Panc1 (cell line): ENCODE data around the gene MRPL42. TPM values are rescaled to one million over a fixed set of nuclear protein-coding genes. Genes with fewer than 3 reads are reported as not detected.

ENCODE experiments used
- ATAC-seq: fragments of 200-7000 bp; cut with Tn5 transposase; 2 replicates; pipeline ENCODE4 v1.9.1; 2020; ENCODE audit warnings: mild to moderate bottlenecking, moderate library complexity
- BruUV-seq: library from RNA; stranded (reverse); fragments of 400-500 nt; replicated peaks from 2 replicates; lab custom pipeline; 2021; lab: Mats Ljungman, UMichigan
- CTCF ChIA-PET: fragments of 300-600 bp; sonication (Branson Sonifier 250); formaldehyde crosslinking; loops from one replicate; lab custom pipeline; 2022; ENCODE audit warnings: antibody characterized with exemption; lab: Charles Lee
- POLR2A ChIA-PET: fragments of 300-600 bp; sonication (Branson Sonifier 250); formaldehyde crosslinking; loops from one replicate; lab custom pipeline; 2022; ENCODE audit warnings: antibody characterized with exemption; lab: Charles Lee
- DNase-seq: peaks from one replicate; pipeline ENCODE4 v3.0.0-alpha.2; 2010; ENCODE audit warnings: low read depth, low spot score
- H3K27ac ChIP-seq: 2 replicates; pipeline ENCODE4 v1.5.1; 2011; ENCODE audit warnings: mild to moderate bottlenecking, low read length, inconsistent platforms
- H3K27me3 ChIP-seq: fragments of 200-500 bp; sonication (Bioruptor generic); 2 replicates; pipeline ENCODE4 v1.6.0; 2014; ENCODE audit warnings: low read length, inconsistent platforms; ENCODE audit not compliant: control insufficient read depth, insufficient read depth
- H3K36me3 ChIP-seq: fragments of 200-500 bp; sonication (Bioruptor generic); 2 replicates; pipeline ENCODE4 v1.5.1; 2014; ENCODE audit warnings: inconsistent platforms, mild to moderate bottlenecking, low read length, moderate library complexity; ENCODE audit not compliant: control insufficient read depth, insufficient read depth
- H3K4me1 ChIP-seq: 2 replicates; pipeline ENCODE4 v1.5.1; 2011; ENCODE audit warnings: inconsistent platforms, mild to moderate bottlenecking, low read length, moderate library complexity; ENCODE audit not compliant: control insufficient read depth, insufficient read depth
- H3K4me3 ChIP-seq, 2 experiments: 2 replicates each; pipeline ENCODE4 v1.5.1; 2011 to 2012; ENCODE audit warnings: low read depth in 2 of 2, low read length in 2 of 2, mild to moderate bottlenecking in 2 of 2, inconsistent platforms in 1 of 2, moderate library complexity in 1 of 2
- H3K9me3 ChIP-seq: fragments of 200-500 bp; sonication (Bioruptor generic); 2 replicates; pipeline ENCODE4 v1.5.1; 2014; ENCODE audit warnings: low read depth, mild to moderate bottlenecking, inconsistent platforms, low read length, moderate library complexity; ENCODE audit not compliant: control insufficient read depth, insufficient read depth
- POLR2AphosphoS5 ChIP-seq: IDR thresholded peaks from 2 replicates; pipeline ENCODE4 v1.6.1; 2012; ENCODE audit warnings: mild to moderate bottlenecking, low read depth, low read length, moderate library complexity
- SIN3A ChIP-seq: IDR thresholded peaks from 2 replicates; pipeline ENCODE4 v1.6.1; 2012; ENCODE audit warnings: low read depth, mild to moderate bottlenecking, low read length, moderate library complexity, borderline replicate concordance; ENCODE audit not compliant: insufficient read depth
- TCF7L2 ChIP-seq: IDR thresholded peaks from 2 replicates; pipeline ENCODE4 v1.6.1; 2011; ENCODE audit warnings: mild to moderate bottlenecking, low read depth, low read length, inconsistent platforms
- in situ Hi-C: cut with HindIII; loops from 2 replicates; pipeline ENCODE4 v1.10.0; 2016; ENCODE audit warnings: low sequenced_read_pairs, low pct_unique_long_range_greater_than_20kb
- intact Hi-C: fragments of 100-400 bp; cut with micrococcal nuclease; formaldehyde crosslinking; loops from one replicate; pipeline ENCODE4 v1.10.0; 2022; ENCODE audit not compliant: unreplicated experiment
- total RNA-seq: library from RNA; stranded (reverse); gene quantifications from one replicate; pipeline ENCODE4 v1.2.1, GENCODE V29; 2021; ENCODE audit not compliant: unreplicated experiment
- TF ChIP-seq, protein P1 (sequence below), 2 experiments: IDR thresholded peaks; 2 replicates each; pipeline ENCODE4 v1.6.1; 2011 to 2012; ENCODE audit warnings: low read depth in 2 of 2, control low read depth in 1 of 2, low read length in 1 of 2, mild to moderate bottlenecking in 1 of 2, moderate library complexity in 1 of 2; ENCODE audit not compliant: insufficient read depth in 1 of 2
- TF ChIP-seq, protein P2 (sequence below): fragments of 450-650 bp; IDR thresholded peaks from 2 replicates; pipeline ENCODE4 v1.5.1; 2017; ENCODE audit warnings: mild to moderate bottlenecking

Gene MRPL42
- total RNA-seq, 1 experiment from 2014 or later: 92.4 TPM

DNA sequence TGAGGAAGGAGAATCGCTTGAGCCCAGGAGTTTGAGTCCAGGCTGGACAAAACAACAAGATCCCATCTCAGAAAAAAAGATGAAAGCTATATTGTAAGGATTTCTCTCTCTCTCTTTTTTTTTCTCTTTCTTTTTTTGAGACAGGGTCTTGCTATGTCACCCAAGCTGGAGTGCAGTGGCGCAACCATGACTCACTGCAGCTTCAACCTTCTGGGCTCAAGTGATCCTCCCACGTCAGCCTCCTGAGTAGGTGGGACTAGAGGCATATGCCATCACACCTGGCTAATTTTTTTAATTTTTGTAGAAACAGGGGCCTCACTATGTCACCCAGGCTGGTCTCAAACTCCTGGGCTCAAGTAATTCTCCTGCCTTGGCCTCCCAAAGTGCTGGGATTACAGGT lies 5.8 kb upstream of the MRPL42 start:
- ChIA-PET POLR2A (no interaction called here), CTCF (no interaction called here)
- intact Hi-C loops (no loop called here), in situ Hi-C loops (no loop called here)
- no peaks in the 10 kb centered on the region for H3K36me3 ChIP-seq
- H3K4me1 ChIP-seq: no peaks in the 10 kb centered on the region
- ATAC-seq (no peak), DNase-seq (no peak)
- no peaks in the 10 kb centered on the region for H3K27me3 ChIP-seq
- BruUV-seq: no TSS peak
- H3K4me3 ChIP-seq: no peak overlapping the region
- no peak overlapping the region for H3K27ac ChIP-seq
- H3K9me3 ChIP-seq: no peaks in the 10 kb centered on the region
- TF ChIP-seq, protein P1, sequence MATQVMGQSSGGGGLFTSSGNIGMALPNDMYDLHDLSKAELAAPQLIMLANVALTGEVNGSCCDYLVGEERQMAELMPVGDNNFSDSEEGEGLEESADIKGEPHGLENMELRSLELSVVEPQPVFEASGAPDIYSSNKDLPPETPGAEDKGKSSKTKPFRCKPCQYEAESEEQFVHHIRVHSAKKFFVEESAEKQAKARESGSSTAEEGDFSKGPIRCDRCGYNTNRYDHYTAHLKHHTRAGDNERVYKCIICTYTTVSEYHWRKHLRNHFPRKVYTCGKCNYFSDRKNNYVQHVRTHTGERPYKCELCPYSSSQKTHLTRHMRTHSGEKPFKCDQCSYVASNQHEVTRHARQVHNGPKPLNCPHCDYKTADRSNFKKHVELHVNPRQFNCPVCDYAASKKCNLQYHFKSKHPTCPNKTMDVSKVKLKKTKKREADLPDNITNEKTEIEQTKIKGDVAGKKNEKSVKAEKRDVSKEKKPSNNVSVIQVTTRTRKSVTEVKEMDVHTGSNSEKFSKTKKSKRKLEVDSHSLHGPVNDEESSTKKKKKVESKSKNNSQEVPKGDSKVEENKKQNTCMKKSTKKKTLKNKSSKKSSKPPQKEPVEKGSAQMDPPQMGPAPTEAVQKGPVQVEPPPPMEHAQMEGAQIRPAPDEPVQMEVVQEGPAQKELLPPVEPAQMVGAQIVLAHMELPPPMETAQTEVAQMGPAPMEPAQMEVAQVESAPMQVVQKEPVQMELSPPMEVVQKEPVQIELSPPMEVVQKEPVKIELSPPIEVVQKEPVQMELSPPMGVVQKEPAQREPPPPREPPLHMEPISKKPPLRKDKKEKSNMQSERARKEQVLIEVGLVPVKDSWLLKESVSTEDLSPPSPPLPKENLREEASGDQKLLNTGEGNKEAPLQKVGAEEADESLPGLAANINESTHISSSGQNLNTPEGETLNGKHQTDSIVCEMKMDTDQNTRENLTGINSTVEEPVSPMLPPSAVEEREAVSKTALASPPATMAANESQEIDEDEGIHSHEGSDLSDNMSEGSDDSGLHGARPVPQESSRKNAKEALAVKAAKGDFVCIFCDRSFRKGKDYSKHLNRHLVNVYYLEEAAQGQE (IDR thresholded peaks at IDR 0.05; ENCODE audit: insufficient read depth in 1 of 2, low read depth in 2 of 2, low read length in 1 of 2): no peak
- no peak for TF ChIP-seq POLR2AphosphoS5
- TF ChIP-seq, protein P2, sequence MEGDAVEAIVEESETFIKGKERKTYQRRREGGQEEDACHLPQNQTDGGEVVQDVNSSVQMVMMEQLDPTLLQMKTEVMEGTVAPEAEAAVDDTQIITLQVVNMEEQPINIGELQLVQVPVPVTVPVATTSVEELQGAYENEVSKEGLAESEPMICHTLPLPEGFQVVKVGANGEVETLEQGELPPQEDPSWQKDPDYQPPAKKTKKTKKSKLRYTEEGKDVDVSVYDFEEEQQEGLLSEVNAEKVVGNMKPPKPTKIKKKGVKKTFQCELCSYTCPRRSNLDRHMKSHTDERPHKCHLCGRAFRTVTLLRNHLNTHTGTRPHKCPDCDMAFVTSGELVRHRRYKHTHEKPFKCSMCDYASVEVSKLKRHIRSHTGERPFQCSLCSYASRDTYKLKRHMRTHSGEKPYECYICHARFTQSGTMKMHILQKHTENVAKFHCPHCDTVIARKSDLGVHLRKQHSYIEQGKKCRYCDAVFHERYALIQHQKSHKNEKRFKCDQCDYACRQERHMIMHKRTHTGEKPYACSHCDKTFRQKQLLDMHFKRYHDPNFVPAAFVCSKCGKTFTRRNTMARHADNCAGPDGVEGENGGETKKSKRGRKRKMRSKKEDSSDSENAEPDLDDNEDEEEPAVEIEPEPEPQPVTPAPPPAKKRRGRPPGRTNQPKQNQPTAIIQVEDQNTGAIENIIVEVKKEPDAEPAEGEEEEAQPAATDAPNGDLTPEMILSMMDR: no peak
- no peak for TF ChIP-seq SIN3A
- TF ChIP-seq TCF7L2: no peak

DNA sequence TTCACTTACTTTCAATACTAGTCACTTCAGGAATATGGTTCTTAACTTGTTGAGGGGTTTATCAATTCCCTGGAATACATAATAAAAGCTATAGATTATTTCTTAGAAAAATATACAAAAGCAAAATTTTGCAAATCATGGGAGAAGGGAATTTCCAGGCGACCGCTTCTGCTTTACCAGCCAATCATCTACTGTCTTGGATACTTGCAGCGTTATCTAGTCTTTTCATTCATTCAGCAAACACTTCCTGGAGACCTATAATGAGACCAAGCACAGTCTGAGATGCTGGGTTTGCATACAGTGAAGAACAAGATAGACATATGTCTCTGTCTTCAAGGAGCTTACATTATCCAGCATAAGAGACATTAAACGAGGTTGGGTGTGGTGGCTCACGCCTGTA lies 1.5 kb upstream of the MRPL42 start:
- H3K4me1 ChIP-seq: peaks cover 10% of the 10 kb centered on the region
- no TSS peak for BruUV-seq
- H3K36me3 ChIP-seq: peaks cover 8% of the 10 kb centered on the region
- POLR2A ChIA-PET: no interaction called here
- intact Hi-C loops (no loop called here), in situ Hi-C loops (no loop called here)
- H3K27me3 ChIP-seq: no peaks in the 10 kb centered on the region
- no peak overlapping the region for H3K27ac ChIP-seq
- ATAC-seq (no peak), DNase-seq (no peak)
- H3K4me3 ChIP-seq: no peak overlapping the region
- CTCF ChIA-PET: no interaction called here
- H3K9me3 ChIP-seq: no peaks in the 10 kb centered on the region
- TF ChIP-seq, protein P1 (IDR thresholded peaks at IDR 0.05; ENCODE audit: insufficient read depth in 1 of 2, low read depth in 2 of 2, low read length in 1 of 2): no peak
- TF ChIP-seq POLR2AphosphoS5: no peak
- no peak for TF ChIP-seq TCF7L2
- TF ChIP-seq, protein P2: no peak
- TF ChIP-seq SIN3A: no peak
